ENCODE data around the gene MAML2.

MAML2 gene

DNA sequence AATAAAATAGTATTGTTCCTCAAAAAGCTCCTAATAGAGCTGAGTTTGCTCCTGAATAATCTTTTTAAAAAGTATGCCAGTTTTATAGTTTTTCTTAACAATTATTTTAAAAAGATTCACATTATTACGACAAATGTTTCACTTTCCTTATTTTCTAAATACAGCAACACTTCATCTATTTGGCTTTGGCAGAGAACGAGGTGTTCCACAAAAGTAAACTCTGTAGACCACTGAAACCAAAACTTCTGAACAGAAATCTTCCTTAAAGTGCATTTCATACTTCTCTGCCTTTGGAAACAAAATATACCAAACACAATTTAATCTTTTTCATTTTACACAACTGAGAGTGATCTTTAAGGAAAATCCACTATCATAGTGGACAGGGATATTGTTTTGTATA is 285.5 kb downstream of the MAML2 start:
- DNase-seq, result no peak

DNA sequence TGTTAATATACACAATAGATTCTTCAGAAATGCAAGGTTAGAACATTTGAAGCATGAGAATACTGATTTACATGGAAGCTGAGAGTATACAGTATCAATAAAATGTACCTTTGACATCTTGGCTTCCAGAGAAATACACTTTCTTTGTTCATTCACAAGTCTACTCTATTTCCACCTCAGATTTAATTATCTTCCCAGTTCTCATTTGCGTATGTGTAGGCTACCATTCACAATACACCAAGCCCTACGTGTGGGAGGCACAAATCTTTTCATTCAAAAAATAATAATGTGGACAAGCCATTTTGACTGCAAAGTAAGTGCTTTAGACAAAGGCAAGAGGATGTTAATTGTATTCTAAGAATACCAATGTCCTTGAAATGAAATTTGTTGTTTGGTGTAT is 286.4 kb downstream of the MAML2 start:
- no peak for DNase-seq

DNA sequence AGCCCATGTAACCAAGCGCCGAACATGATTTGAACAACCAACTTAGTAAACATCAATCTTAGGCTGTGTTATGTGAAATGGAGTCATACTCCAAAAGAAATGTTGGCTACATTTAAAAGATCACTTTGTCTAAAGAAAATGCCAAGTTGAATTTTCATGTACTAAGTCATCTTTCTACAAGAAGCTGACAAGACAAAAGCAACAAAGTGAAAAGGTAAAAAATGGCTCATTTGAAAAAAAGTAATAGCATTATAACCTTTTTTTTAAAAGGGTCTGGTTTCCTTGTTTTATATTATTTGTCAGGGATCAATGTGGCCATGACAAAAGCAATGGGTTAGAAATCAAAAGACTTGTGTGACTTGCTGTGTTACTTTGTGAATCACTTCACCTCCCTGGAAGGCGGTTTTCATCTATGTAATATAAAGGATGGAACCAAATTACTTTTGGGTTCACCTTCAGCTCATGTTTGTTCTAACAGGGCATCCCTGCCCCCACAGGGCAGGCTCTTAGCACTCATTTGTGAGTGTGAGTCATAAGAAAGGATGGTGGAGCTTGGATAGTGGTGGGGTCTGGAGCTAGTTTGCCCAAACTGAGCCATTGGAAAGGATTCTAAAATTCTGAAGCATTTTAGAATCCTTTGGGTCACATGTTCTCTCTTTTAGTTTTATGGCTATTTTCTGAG is 287.1 kb downstream of the MAML2 start:
- DNase-seq, result peak; percentile 13 to 73

DNA sequence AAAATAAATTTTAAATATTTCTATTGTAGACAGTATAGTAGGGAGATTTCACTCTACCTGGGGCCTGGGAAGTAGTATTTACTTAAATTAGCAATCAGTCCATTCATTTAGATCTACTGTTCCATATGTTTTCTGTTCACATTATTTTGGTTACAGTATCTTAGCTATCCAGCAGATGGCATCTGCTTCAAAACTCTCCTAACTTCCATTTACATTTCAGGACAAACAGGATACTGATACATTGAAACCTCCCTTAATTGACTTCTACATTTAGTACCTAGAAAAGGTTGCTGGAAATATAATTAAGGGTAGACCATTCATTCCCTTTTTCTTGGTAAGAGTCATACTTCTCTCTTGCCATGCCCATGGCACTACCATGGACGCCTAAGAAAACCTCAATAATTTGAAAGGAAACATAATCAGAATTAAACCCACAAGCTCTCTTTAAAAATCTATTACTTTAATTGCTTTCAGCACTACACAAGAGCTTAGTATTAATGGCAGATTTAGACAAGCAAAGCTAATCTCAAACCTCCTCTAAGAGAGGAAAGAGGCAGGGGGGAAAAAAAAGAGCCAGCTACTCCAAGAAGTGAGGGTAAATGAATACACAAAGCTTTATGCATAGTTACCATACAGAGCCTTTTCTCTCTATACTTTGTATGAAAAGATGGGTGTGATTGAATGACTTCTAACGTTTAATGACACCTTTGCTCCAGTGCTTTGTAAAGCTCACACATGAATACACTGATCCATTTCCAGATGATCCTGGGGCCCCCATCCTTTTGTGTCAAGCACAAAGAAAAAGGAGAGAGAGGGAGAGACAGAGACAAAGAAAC is 287.9 kb downstream of the MAML2 start:
- DNase-seq, result no peak

DNA sequence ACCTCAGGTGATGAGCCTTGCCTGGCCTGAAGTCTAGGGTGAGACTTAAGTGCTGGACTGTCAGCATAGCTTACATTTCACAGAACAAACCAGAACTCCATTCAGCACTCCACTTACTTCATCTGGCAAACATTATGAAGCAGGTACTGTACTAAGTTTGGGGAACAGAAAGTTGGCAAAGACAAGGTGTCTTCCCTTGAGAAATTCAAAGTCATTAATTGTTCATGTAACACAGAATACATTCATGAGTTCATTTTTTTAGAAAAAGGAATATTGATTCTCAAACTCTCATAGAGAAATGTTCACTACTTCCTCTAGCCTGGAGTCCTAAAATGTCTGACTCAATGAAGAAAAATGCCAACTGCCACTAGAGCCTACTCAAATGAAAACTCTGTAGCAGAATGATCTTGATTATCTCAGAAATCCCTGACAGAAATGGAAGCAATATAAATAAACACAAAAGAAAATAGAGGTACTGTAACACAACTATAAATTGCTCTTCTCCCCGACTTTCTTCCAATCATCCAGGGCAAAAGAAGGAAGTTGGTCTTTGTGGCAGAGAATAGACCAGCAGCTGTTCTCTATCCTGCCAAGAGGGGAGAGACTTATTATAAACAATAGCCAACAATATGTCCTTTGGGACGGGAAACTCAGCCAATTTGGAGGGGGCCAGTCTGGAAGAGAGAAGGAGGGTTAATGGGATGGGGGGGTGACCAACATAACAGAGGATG is 289.9 kb downstream of the MAML2 start:
- no peak for DNase-seq

DNA sequence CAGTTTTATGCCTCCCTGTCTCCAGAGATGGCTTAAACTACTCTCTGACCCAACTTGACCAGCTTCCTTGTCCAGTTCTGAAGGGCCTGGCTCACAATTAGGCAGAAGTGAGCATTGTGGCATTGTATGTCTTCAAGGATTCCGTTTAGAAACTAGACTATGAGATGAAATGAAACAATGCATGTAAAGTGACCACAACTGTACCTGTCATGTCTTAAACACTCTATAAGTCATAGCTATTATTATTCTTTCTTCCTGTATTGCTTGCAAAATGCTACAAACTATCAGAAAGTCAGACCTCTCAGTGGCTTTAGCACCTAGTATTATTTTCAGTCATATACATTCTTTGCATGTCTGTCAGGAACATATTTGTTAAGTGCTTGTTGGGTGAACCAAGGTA is 291.2 kb downstream of the MAML2 start:
- no peak for DNase-seq

DNA sequence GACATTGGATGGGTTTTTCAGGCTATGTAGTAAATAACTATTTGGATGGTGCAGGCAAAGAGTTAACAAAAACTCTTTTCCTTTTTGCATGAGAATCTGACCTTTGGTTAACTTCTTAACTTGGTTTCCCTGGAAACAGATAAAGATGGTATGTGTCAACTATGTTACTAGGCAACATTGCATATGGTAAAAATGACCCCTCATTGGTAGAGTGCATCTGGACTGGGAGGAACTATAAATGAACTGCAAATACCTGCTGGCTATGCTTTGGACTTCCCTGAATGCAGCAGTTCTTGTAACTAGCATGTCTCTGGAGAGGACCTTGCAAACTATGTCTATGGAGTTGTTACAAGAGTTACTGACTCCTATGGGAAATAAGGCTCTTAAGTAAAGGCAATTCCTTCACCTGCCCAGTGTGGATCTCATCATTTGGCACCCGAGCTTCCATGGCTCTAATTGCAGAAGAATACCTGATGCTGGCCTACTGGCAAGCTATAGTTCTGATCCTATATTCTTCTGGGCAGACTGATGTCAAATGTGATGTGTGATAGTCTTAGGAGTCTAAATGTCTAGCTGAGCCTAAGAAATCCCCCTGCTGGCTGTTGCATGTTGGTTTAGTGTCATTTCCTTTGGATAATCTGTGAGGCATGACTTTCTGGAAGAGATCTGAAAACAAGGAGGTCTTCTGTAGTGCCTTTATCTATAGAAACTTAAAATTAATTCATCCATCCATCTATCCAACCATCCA is 292.4 kb downstream of the MAML2 start:
- DNase-seq, result no peak

DNA sequence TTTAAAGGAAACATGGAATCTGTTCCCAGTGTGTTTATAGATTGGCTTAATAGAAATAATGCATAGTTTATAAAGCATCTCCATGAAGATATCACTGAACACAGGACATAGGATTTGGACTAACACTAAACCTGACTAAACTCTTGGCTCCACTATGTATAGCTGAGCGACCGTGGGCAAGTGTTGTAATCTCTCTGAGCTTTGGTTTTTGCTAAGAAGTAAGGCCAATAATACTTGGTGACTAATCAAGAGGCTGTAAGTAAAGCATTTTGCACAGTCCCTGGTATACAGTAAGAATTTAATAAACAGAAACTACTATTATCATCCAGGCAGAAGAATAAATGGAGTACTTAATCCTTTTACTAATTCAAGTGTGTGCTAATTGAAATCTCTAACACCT is 293.6 kb downstream of the MAML2 start:
- DNase-seq, result no peak

DNA sequence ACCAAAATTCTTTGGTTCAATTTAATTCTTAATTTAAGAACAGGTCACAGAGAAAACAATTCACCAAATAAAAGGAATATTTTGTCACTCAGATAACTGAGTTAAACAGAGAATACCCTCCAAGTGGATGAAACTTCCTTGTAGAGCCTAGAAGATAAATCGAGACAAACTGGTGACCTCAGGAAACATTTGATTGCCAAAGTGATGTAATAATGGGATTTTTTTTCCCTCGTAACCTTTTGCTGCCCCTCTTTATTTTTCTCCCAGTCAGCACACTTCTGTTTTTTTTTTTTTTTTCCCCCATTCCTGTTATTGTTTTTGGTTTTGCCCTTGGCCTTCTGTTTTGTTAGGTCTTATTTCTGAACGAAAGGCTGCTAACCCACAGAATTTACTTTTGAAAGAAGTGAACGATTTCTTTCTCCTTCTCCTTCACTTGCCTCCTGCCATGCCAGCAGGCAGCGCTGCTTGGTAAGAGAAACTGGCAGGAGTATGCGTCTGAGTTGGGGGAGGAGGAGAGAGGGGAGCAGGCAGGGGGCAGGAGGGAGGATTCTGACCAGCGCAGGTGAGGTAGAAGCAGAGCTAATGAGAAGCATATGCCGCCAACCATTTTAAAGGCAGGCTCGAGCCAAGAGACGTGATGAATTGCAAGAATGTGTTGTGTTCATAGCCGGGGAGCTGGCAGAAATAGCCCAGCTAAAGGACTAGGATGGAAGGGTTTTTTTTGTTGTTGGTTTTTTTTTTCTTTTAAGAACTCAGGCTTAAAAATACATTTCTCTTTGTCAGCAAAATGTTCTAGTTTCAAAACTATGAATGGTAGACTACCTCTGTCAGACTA is 297.2 kb downstream of the MAML2 start:
- no peak for DNase-seq

DNA sequence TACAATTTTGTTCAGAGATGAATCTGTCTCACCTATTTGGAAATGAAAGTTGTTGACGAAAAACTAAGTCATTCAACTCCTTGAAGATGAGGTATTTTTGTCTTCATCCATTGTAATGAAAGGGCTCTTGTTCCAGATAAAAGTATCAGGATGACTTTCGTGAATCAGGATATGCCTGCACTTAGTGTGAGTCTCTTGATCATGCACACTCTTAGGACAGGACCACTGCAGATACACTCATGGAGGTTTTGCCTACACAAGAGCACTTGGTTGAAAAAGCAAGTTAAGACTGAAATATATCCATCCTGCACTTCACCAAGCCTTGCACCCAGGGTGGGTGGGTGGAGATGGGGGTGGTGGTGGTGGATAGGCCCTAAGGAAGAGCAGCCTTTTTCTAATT is 298.2 kb downstream of the MAML2 start:
- no peak for DNase-seq

DNA sequence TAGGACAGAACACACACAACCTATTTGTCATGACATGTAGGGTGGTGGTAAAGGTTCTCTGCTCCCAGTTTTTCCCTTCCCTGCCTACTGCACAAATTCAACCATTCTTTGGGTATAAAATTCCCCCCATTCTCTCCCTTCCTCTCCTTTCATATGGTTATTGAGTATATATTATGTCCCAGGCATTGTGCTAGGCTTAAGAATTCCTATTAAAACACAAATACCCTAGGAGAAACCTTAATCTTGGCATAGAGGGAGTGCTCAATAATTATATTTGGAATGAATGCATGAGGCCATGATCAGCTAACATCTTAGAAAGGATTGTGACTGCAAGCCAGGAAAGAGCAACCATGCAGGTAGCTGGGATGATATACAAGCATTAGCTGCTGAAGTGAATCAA is 298.7 kb downstream of the MAML2 start:
- DNase-seq, result no peak

DNA sequence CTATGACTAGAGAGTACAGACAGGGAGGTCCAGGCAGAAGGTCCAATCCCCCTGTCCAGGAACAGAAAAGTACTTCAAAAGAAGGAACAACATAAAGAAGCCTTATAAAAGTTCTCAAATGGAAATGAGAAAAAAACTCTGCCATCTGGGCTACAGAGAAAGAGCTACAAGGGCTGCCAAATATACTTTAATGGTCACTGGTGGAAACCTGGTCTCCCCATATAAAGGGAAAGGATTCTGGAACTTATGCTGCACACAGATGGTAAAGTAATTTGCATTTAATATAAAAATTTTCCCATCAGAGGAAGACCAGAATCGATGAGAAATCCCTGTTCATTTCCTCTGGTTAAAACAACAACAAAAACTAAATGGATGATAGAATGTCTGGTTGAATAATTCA is 299.7 kb downstream of the MAML2 start:
- DNase-seq, result no peak

DNA sequence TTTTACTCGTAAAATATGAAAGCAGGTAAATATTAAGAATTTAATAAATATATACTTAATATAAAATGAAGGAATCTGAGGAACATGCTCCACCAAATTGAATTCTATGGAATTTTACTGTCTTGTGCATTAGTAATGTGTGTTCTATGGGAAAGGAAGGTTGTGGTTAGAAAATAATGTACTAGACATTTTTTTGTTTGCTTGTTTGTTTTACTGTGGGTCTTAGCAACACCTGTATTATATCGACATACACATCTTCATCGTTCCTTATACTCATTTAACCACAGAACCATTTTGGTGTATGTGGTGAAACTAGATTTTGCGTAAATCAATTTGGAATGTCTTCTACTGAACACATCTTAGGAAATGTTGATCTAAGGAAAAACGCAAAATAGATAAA is 304.9 kb downstream of the MAML2 start:
- no peak for DNase-seq

DNA sequence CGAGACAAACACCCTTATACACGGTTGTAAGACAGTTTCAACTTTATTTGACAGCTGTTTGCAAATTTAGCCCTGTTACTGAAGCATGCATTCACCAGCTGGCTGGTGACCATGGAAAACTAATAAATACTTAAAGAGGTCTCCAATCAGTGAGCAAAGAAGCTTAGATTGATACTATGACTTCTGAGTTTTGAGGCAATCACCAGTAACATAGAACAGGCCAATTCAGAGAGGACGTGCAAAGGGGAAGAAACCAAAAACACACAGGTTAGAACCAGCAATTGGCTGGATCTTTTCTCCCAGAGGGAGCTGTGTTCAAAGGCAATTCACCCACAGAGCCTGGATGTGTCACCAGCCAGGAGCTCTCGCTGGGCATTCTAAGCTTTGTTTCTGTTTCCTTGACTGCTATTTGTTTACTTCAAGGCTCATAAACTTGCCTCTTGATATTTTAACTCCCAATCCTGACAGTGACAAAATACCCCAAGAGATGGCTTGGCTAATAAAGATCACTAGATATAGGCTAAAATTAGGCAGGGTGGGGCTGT is 305.5 kb downstream of the MAML2 start:
- DNase-seq, result no peak

DNA sequence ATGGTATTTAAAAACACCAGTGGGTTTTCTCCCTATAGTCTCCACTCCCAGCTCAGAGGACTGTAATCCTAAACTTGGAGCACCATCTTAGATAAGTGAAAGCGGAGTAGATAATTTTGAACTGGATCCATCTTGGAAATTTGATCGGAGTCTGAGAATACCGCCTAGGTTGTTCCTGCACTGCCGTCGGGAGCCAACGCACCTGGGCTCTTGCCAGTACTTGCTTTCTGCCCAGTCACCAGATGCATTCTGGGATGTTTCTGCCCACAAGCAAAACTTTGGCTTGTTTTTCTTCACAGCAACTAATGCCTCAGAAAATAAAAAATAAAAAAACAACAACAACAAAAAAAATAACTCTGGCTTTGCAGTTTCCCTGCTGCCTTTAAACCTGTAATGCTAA is 306.1 kb downstream of the MAML2 start:
- DNase-seq, result no peak

DNA sequence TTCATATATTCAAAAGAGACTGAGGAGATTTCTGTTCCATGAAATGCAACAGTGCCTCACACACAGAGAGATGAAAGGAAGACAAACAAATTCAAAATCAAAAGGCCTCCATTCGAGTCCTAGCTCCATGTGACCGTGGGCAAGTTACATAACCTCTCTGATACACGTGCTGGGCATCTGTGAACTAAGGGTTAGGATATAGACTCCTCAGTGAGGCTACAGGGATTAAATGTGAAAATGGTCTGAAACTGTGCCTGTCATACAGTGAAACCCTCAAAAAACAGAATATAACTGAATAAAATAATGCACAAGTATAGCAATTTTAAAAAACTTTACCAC is 307.3 kb downstream of the MAML2 start:
- no peak for DNase-seq

DNA sequence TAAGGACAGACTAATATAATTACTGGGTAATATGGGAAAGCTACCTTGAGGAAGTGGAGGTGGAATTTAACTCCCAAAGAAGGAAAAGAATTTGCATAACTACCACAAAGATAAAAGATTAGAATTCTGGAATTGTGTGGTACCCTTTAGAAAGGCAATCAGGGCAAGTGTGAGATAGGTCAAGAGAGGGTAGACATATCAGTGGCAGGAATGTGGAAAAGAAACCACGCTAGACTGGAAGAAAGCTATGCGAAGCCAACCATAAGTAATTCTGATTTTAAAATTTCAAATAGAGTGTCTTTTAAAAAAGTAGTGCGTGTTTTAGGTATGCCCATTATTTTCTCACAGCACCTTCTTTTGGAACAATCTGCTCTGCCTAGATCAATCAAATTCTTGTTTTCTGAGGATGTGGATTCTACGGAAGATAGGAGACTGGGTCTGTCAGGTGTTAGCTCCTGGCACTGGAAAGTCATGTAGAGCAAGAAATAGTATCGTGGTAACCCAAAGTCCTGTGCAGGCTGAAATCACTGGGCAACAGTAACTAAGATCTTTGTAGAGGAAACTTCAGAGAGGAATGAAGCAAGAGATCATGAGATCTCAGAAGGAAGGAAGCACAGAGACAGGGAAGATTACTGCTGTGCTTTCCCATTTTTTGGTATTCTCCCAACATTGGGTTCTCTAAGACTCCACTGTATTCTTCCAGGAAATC is 307.8 kb downstream of the MAML2 start:
- no peak for DNase-seq

DNA sequence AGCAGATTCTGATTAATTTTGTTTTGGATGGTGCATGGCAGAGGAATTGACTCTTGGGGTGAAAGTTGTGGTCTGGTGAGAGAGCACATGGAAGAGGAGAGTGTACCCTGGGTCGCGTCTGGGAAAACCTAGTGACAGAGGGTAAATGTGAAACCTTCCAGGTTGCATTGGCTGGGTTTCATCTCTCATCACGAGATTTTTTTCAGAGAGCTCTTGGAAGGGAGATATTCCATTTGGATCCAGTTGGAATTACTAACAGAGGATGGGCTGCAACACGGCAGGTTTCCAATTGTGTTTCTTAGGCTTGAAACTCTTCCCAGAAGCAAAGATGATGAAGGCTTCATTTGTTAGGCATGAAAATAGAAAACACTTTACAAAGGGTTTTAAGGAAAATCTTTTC is 309.4 kb downstream of the MAML2 start:
- no peak for DNase-seq

DNA sequence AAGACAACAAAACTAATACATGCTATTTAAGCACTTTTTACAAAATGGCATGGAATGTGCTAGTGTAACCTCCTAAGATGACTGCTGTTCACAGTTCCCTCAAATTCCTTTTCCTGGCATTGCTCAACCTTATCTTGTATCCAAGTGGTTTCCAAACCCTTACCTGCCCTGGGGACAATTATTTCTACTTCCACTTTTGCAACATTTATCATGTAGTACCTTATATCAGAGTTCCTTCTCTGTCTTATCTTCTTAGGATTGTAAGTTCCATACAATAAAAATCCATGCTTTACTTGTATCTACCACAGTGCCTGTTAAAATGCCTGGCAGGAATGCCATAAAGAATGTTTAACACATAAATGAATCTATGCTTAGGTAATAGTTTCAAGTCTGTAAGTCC is 309.9 kb downstream of the MAML2 start:
- no peak for DNase-seq

DNA sequence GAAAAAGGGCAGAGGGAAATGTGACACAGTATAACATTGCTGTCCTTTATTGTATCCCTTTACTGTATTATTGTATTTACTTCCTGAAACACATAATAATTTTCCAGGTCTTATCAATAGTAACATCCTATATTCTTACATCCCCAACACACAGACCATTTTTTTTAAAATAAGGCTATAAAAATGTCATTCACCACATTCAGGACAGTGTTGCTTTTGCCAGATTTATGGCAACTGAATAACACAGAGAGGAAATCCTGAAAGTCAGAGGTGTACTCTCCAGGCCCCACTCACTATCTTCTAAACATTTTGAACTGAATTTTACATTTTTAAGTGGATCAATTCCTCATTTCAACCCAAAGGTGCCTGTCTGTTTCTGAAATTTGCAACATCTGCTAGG is 314.2 kb downstream of the MAML2 start:
- no peak for DNase-seq

DNA sequence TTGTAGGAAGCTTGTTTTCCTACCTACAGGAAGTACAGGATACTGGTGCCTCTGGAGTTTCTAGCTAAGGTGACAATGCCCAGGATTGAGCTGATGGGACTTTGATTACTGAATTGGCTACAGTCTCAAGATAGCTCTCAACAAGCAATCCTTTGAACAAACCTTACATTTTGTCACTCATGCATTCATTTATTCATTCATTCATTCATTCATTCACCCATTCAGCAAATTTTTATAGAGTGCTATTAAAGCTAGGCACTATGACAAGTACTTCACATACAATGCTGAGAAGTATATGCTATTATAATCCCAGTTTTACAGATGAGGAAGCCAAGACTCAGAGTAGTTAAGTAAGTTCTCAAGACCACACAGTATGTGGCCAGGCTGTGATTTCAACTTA is 316.0 kb downstream of the MAML2 start:
- DNase-seq, result no peak

All from stimulated activated CD4-positive, alpha-beta T cell treated with anti-CD3 and anti-CD28 coated beads, Interleukin-4, amount 100 ng/mL, for 4 hours (primary cell).